WTC11 (cell line): Measurements from ENCODE around the gene RGS2. TPM values are rescaled to one million over a fixed set of nuclear protein-coding genes. Genes with fewer than 3 reads are reported as not detected.

Experiments
- ATAC-seq: fragments of 200-7000 bp; cut with Tn5 transposase; 2 replicates; pipeline ENCODE4 v1.10.0; 2021; ENCODE audit warnings: mild to moderate bottlenecking, moderate library complexity
- CTCF ChIA-PET: fragments of 300-600 bp; sonication (Branson Sonifier 250); formaldehyde crosslinking; loops from one replicate; lab custom pipeline; 2021; ENCODE audit warnings: antibody characterized with exemption; lab: Charles Lee
- POLR2A ChIA-PET: fragments of 350-600 bp; sonication (Branson Sonifier 250); formaldehyde crosslinking; loops from one replicate; lab custom pipeline; 2021; ENCODE audit warnings: antibody characterized with exemption; lab: Charles Lee
- DNase-seq: peaks from one replicate; pipeline ENCODE4 v3.0.0; 2021; ENCODE audit warnings: low spot score
- H3K27ac Mint-ChIP-seq: 2 replicates; pipeline ENCODE4 v1.8.0; 2021; ENCODE audit warnings: mixed read lengths
- H3K27me3 Mint-ChIP-seq: 2 replicates; pipeline ENCODE4 v1.8.0; 2021; ENCODE audit warnings: low read depth, mild to moderate bottlenecking, moderate library complexity, mixed read lengths
- H3K36me3 Mint-ChIP-seq: 2 replicates; pipeline ENCODE4 v1.8.0; 2021; ENCODE audit warnings: mixed read lengths
- H3K4me1 Mint-ChIP-seq: 2 replicates; pipeline ENCODE4 v1.8.0; 2022; ENCODE audit warnings: mixed read lengths
- H3K4me3 Mint-ChIP-seq: 2 replicates; pipeline ENCODE4 v1.8.0; 2021; ENCODE audit warnings: mild to moderate bottlenecking, moderate library complexity, mixed read lengths
- H3K9me3 Mint-ChIP-seq: 2 replicates; pipeline ENCODE4 v1.8.0; 2021; ENCODE audit warnings: mixed read lengths
- ATF1 ChIP-seq: sonication (generic); formaldehyde crosslinking; IDR thresholded peaks from 2 replicates; pipeline ENCODE4 v1.8.1; 2023; ENCODE audit warnings: mild to moderate bottlenecking, moderate library complexity, missing genetic modification reagents
- E2F5 ChIP-seq: sonication (generic); formaldehyde crosslinking; IDR thresholded peaks from 2 replicates; pipeline ENCODE4 v1.8.1; 2022; ENCODE audit warnings: mild to moderate bottlenecking, moderate library complexity, missing genetic modification reagents
- ELF4 ChIP-seq: sonication (generic); formaldehyde crosslinking; IDR thresholded peaks from 2 replicates; pipeline ENCODE4 v1.8.1; 2022; ENCODE audit warnings: low read depth, mild to moderate bottlenecking, moderate library complexity, missing genetic modification reagents
- EMX1 ChIP-seq: fragments of 250-450 bp; sonication (Bioruptor Pico); IDR thresholded peaks from 2 replicates; pipeline ENCODE4 v1.8.0; 2021; ENCODE audit warnings: mild to moderate bottlenecking
- ESRRA ChIP-seq: sonication (generic); formaldehyde crosslinking; IDR thresholded peaks from 2 replicates; pipeline ENCODE4 v1.8.1; 2022; ENCODE audit warnings: mild to moderate bottlenecking, missing genetic modification reagents, borderline replicate concordance
- FOXJ3 ChIP-seq: sonication (generic); formaldehyde crosslinking; IDR thresholded peaks from 2 replicates; pipeline ENCODE4 v1.9.0; 2021; ENCODE audit warnings: missing genetic modification reagents, mild to moderate bottlenecking, borderline replicate concordance
- FOXK1 ChIP-seq: sonication (generic); formaldehyde crosslinking; IDR thresholded peaks from 2 replicates; pipeline ENCODE4 v1.8.0; 2022; ENCODE audit warnings: mild to moderate bottlenecking, moderate library complexity, missing genetic modification reagents
- GTF2I ChIP-seq: fragments of 250-450 bp; sonication (Bioruptor Pico); conservative IDR thresholded peaks from 2 replicates; pipeline ENCODE4 v1.4.0; 2021; ENCODE audit warnings: mild to moderate bottlenecking
- IRF1 ChIP-seq: sonication (generic); formaldehyde crosslinking; IDR thresholded peaks from 2 replicates; pipeline ENCODE4 v1.8.0; 2023; ENCODE audit warnings: missing genetic modification reagents
- JUN ChIP-seq: sonication (generic); formaldehyde crosslinking; IDR thresholded peaks from 2 replicates; pipeline ENCODE4 v1.8.0; 2023; ENCODE audit warnings: mild to moderate bottlenecking, missing genetic modification reagents
- MXD4 ChIP-seq: fragments of 250-450 bp; sonication (Bioruptor Pico); IDR thresholded peaks from 2 replicates; pipeline ENCODE4 v1.8.0; 2021; ENCODE audit warnings: mild to moderate bottlenecking, moderate library complexity, borderline replicate concordance
- MYBL2 ChIP-seq: sonication (generic); formaldehyde crosslinking; IDR thresholded peaks from 2 replicates; pipeline ENCODE4 v1.8.1; 2023; ENCODE audit warnings: mild to moderate bottlenecking, moderate library complexity, missing genetic modification reagents
- NFATC4 ChIP-seq: fragments of 250-450 bp; sonication (Bioruptor Pico); IDR thresholded peaks from 2 replicates; pipeline ENCODE4 v1.9.0; 2021; ENCODE audit warnings: mild to moderate bottlenecking
- NFE2L1 ChIP-seq: sonication (generic); formaldehyde crosslinking; IDR thresholded peaks from 2 replicates; pipeline ENCODE4 v1.8.1; 2023; ENCODE audit warnings: missing genetic modification reagents
- NR2C2 ChIP-seq: sonication (generic); formaldehyde crosslinking; IDR thresholded peaks from 2 replicates; pipeline ENCODE4 v1.8.0; 2022; ENCODE audit warnings: mild to moderate bottlenecking, missing genetic modification reagents
- OVOL2 ChIP-seq: fragments of 250-450 bp; sonication (Bioruptor Pico); IDR thresholded peaks from 2 replicates; pipeline ENCODE4 v1.9.0; 2021; ENCODE audit warnings: mild to moderate bottlenecking, borderline replicate concordance
- TCF7 ChIP-seq: sonication (generic); formaldehyde crosslinking; IDR thresholded peaks from 2 replicates; pipeline ENCODE4 v1.8.0; 2022; ENCODE audit warnings: mild to moderate bottlenecking, low read depth, missing genetic modification reagents, moderate library complexity
- ZBTB21 ChIP-seq: sonication (generic); formaldehyde crosslinking; IDR thresholded peaks from 2 replicates; pipeline ENCODE4 v1.8.1; 2023; ENCODE audit warnings: mild to moderate bottlenecking, missing genetic modification reagents, borderline replicate concordance
- ZNF138 ChIP-seq: sonication (generic); formaldehyde crosslinking; conservative IDR thresholded peaks from 2 replicates; pipeline ENCODE4 v1.8.1; 2022; ENCODE audit warnings: mild to moderate bottlenecking, moderate library complexity, missing genetic modification reagents
- ZNF232 ChIP-seq: sonication (generic); formaldehyde crosslinking; IDR thresholded peaks from 2 replicates; pipeline ENCODE4 v1.8.0; 2022; ENCODE audit warnings: mild to moderate bottlenecking, missing genetic modification reagents
- ZNF317 ChIP-seq: sonication (generic); formaldehyde crosslinking; IDR thresholded peaks from 2 replicates; pipeline ENCODE4 v1.8.1; 2023; ENCODE audit warnings: low read depth, mild to moderate bottlenecking, moderate library complexity, missing genetic modification reagents, borderline replicate concordance
- ZNF396 ChIP-seq: fragments of 250-450 bp; sonication (Bioruptor Pico); IDR thresholded peaks from 2 replicates; pipeline ENCODE4 v1.8.0; 2021; ENCODE audit warnings: mild to moderate bottlenecking, moderate library complexity, borderline replicate concordance
- ZNF425 ChIP-seq: fragments of 250-450 bp; sonication (Bioruptor Pico); conservative IDR thresholded peaks from 2 replicates; pipeline ENCODE4 v1.9.0; 2021; ENCODE audit warnings: mild to moderate bottlenecking
- ZNF512 ChIP-seq: sonication (generic); formaldehyde crosslinking; IDR thresholded peaks from 2 replicates; pipeline ENCODE4 v1.8.1; 2022; ENCODE audit warnings: missing genetic modification reagents, borderline replicate concordance
- ZSCAN18 ChIP-seq: fragments of 250-450 bp; sonication (Bioruptor Pico); IDR thresholded peaks from 2 replicates; pipeline ENCODE4 v2.1.2; 2022; ENCODE audit warnings: mild to moderate bottlenecking, moderate library complexity
- total RNA-seq: library from RNA; stranded (reverse); gene quantifications from 3 replicates; pipeline ENCODE4 v1.2.3, GENCODE V29; 2021

RGS2 gene
- total RNA-seq, 1 experiment from 2014 or later: 13.1 TPM

- CTCF ChIA-PET: no interaction called here
- Mint-ChIP-seq H3K27me3 (no peaks in the 10 kb centered on the region), H3K27ac (no peak overlapping the region), H3K4me3 (no peak overlapping the region), H3K4me1 (peaks cover 41% of the 10 kb centered on the region), H3K36me3 (no peaks in the 10 kb centered on the region)
- DNase-seq (no peak), ATAC-seq (no peak)
- TF ChIP-seq ZNF396 (no peak), ZSCAN18 (CRISPR knock-in tag) (no peak), NFE2L1 (no peak), TCF7 (CRISPR knock-in tag) (no peak), MYBL2 (CRISPR knock-in tag) (no peak)
- TF ChIP-seq, all 79 proteins: peak for 0
- POLR2A ChIA-PET: no interaction called here
- no peaks in the 10 kb centered on the region for H3K9me3 Mint-ChIP-seq
Measured at GRCh38 chr1:192846950-192847349, 38.1 kb downstream of the RGS2 start.

- TF ChIP-seq ZNF138 (no peak), ESRRA (CRISPR knock-in tag) (no peak), ZNF512 (CRISPR knock-in tag) (no peak), ZNF232 (CRISPR knock-in tag) (no peak), OVOL2 (no peak), ELF4 (CRISPR knock-in tag) (no peak), FOXK1 (CRISPR knock-in tag) (no peak), ZNF317 (CRISPR knock-in tag) (no peak), TCF7 (CRISPR knock-in tag) (no peak), E2F5 (CRISPR knock-in tag) (no peak), NFATC4 (CRISPR knock-in tag) (no peak), EMX1 (no peak)
- no peaks in the 10 kb centered on the region for H3K36me3 Mint-ChIP-seq
- H3K4me1 Mint-ChIP-seq: peaks cover 34% of the 10 kb centered on the region
- ChIA-PET CTCF (no interaction called here), POLR2A (no interaction called here)
- no peak overlapping the region for H3K4me3 Mint-ChIP-seq
- ATAC-seq (no peak), DNase-seq (no peak)
- no peak overlapping the region for H3K27ac Mint-ChIP-seq
- no peaks in the 10 kb centered on the region for H3K9me3 Mint-ChIP-seq
- no peaks in the 10 kb centered on the region for H3K27me3 Mint-ChIP-seq
Measured at GRCh38 chr1:192849011-192849410, 40.2 kb downstream of the RGS2 start.

- TF ChIP-seq ZSCAN18 (CRISPR knock-in tag): no peak
- no peak for TF ChIP-seq ZBTB21 (CRISPR knock-in tag)
- no peak for TF ChIP-seq IRF1 (CRISPR knock-in tag)
- TF ChIP-seq NR2C2 (CRISPR knock-in tag): no peak
- TF ChIP-seq GTF2I (CRISPR knock-in tag): no peak
- TF ChIP-seq MXD4 (CRISPR knock-in tag): no peak
- TF ChIP-seq ESRRA (CRISPR knock-in tag): no peak
- TF ChIP-seq FOXJ3: no peak
- no peak for TF ChIP-seq ATF1
- no peak for TF ChIP-seq JUN (CRISPR knock-in tag)
- TF ChIP-seq ZNF425 (CRISPR knock-in tag): no peak
- H3K9me3 Mint-ChIP-seq: no peaks in the 10 kb centered on the region
- DNase-seq: no peak
- no peaks in the 10 kb centered on the region for H3K36me3 Mint-ChIP-seq
- ATAC-seq: no peak
- no peaks in the 10 kb centered on the region for H3K27me3 Mint-ChIP-seq
- ChIA-PET POLR2A (no interaction called here), CTCF (no interaction called here)
- peaks cover 34% of the 10 kb centered on the region for H3K4me1 Mint-ChIP-seq
- H3K4me3 Mint-ChIP-seq: no peak overlapping the region
- no peak overlapping the region for H3K27ac Mint-ChIP-seq
Measured at GRCh38 chr1:192849442-192849841, 40.6 kb downstream of the RGS2 start.
